Measurements from ENCODE around the gene PTK6.

DNA sequence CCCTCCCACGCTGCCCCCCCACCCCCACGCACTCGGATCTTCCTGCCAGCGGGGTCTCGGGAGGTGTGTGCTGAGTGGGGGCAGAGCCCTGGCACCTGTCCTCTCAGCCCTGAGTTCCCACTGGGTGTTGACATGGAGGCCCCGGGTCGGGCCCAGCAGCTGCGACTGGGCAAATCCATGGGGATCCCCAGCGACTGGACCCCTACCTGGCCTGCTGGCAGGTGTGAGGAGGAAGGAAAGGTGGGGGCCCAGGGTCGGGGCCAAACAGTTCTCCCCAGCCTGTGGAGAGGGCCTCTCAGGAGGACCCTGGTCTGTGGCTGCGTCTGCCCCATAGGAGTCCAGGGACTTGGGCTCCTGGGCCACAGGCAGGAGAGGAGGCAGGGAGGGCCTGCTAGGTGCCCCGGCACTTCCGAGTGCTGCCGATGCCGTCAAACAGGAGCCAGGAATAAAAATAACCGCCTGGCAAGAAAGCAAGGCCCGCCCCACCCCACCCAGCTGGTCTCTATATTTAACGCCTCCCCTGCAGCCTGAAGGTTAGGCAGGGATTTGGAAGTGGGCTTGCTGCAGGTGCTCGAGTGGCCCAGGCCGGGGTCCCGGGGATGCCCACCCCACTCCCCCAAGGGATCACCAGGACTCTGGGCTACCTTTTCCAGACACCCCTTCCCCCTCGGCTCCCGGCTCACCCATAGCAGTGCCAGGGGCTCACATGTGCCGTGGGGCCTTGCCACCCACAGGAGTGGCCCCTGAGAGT lies 36.9 kb downstream of the PTK6 start:
- TF ChIP-seq, protein P1, sequence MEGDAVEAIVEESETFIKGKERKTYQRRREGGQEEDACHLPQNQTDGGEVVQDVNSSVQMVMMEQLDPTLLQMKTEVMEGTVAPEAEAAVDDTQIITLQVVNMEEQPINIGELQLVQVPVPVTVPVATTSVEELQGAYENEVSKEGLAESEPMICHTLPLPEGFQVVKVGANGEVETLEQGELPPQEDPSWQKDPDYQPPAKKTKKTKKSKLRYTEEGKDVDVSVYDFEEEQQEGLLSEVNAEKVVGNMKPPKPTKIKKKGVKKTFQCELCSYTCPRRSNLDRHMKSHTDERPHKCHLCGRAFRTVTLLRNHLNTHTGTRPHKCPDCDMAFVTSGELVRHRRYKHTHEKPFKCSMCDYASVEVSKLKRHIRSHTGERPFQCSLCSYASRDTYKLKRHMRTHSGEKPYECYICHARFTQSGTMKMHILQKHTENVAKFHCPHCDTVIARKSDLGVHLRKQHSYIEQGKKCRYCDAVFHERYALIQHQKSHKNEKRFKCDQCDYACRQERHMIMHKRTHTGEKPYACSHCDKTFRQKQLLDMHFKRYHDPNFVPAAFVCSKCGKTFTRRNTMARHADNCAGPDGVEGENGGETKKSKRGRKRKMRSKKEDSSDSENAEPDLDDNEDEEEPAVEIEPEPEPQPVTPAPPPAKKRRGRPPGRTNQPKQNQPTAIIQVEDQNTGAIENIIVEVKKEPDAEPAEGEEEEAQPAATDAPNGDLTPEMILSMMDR (IDR thresholded peaks at IDR 0.05; ENCODE audit: insufficient read depth, low read length): no peak
- TF ChIP-seq POLR2AphosphoS5 (IDR thresholded peaks at IDR 0.05; ENCODE audit: low read depth) (no peak), GABPA (IDR thresholded peaks at IDR 0.05; ENCODE audit: low read depth) (no peak)
- TF ChIP-seq, protein P2, sequence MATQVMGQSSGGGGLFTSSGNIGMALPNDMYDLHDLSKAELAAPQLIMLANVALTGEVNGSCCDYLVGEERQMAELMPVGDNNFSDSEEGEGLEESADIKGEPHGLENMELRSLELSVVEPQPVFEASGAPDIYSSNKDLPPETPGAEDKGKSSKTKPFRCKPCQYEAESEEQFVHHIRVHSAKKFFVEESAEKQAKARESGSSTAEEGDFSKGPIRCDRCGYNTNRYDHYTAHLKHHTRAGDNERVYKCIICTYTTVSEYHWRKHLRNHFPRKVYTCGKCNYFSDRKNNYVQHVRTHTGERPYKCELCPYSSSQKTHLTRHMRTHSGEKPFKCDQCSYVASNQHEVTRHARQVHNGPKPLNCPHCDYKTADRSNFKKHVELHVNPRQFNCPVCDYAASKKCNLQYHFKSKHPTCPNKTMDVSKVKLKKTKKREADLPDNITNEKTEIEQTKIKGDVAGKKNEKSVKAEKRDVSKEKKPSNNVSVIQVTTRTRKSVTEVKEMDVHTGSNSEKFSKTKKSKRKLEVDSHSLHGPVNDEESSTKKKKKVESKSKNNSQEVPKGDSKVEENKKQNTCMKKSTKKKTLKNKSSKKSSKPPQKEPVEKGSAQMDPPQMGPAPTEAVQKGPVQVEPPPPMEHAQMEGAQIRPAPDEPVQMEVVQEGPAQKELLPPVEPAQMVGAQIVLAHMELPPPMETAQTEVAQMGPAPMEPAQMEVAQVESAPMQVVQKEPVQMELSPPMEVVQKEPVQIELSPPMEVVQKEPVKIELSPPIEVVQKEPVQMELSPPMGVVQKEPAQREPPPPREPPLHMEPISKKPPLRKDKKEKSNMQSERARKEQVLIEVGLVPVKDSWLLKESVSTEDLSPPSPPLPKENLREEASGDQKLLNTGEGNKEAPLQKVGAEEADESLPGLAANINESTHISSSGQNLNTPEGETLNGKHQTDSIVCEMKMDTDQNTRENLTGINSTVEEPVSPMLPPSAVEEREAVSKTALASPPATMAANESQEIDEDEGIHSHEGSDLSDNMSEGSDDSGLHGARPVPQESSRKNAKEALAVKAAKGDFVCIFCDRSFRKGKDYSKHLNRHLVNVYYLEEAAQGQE (IDR thresholded peaks at IDR 0.05; ENCODE audit: insufficient replicate concordance, low read depth): no peak
